HK-2 (cell line): ENCODE data around the gene CXCL14.

Experiments used
- DNase-seq: peaks from one replicate; pipeline ENCODE4 v3.0.0-alpha.2; 2018; ENCODE audit not compliant: unreplicated experiment

The CXCL14 gene

GRCh38 chr5:135567661-135568060, 11.1 kb downstream of the CXCL14 start:
- no peak for DNase-seq

- no peak for DNase-seq
These were observed 12.1 kb downstream of the CXCL14 start for GRCh38 chr5:135566422-135567400.

- DNase-seq: peak; percentile 53
These were observed 12.9 kb downstream of the CXCL14 start for GRCh38 chr5:135565725-135566421.

- DNase-seq: no peak
These were observed 13.5 kb downstream of the CXCL14 start for GRCh38 chr5:135565266-135565665.

- DNase-seq: no peak
These were observed 14.5 kb downstream of the CXCL14 start for GRCh38 chr5:135564331-135564730.

- no peak for DNase-seq
These were observed 17.5 kb downstream of the CXCL14 start for GRCh38 chr5:135561266-135561665.

- peak; percentile 68 for DNase-seq
These were observed 17.9 kb downstream of the CXCL14 start for GRCh38 chr5:135560858-135561257.

- DNase-seq: no peak
These were observed 19.4 kb downstream of the CXCL14 start for GRCh38 chr5:135559354-135559753.

GRCh38 chr5:135557076-135557838, 21.5 kb downstream of the CXCL14 start:
- DNase-seq: no peak

- DNase-seq: no peak
These were observed 22.2 kb downstream of the CXCL14 start for GRCh38 chr5:135556620-135557019.

- DNase-seq: no peak
These were observed 23.3 kb downstream of the CXCL14 start for GRCh38 chr5:135555530-135555929.

- peak; percentile 26 for DNase-seq
These were observed 24.9 kb downstream of the CXCL14 start for GRCh38 chr5:135553688-135554462.

GRCh38 chr5:135551593-135552447, 27.0 kb downstream of the CXCL14 start:
- DNase-seq: peak; percentile 61

- no peak for DNase-seq
These were observed 29.4 kb downstream of the CXCL14 start for GRCh38 chr5:135549413-135549812.

GRCh38 chr5:135547590-135548254, 31.1 kb downstream of the CXCL14 start:
- no peak for DNase-seq

- DNase-seq: no peak
These were observed 31.9 kb downstream of the CXCL14 start for GRCh38 chr5:135546912-135547311.

- DNase-seq: no peak
These were observed 32.7 kb downstream of the CXCL14 start for GRCh38 chr5:135546101-135546500.

GRCh38 chr5:135545099-135545498, 33.7 kb downstream of the CXCL14 start:
- no peak for DNase-seq

- no peak for DNase-seq
These were observed 35.1 kb downstream of the CXCL14 start for GRCh38 chr5:135543485-135544304.
